CD4-positive, alpha-beta memory T cell (primary cell): ENCODE measurements around the gene COX11. TPM values are rescaled to one million over a fixed set of nuclear protein-coding genes. Genes with fewer than 3 reads are reported as not detected.

ENCODE experiments used
- CTCF ChIA-PET: fragments of 350-600 bp; sonication (Branson Sonifier 250); formaldehyde crosslinking; loops from one replicate; lab custom pipeline; 2021; ENCODE audit warnings: inconsistent platforms; ENCODE audit not compliant: partially characterized antibody; lab: Charles Lee
- POLR2A ChIA-PET: fragments of 350-600 bp; sonication (Branson Sonifier 250); formaldehyde crosslinking; loops from one replicate; lab custom pipeline; 2021; ENCODE audit not compliant: partially characterized antibody; lab: Charles Lee
- DNase-seq, 5 donors: peaks; one replicate each; pipeline versions ENCODE4 v3.0.0 to v3.0.0-alpha.2; 2020 to 2022; ENCODE audit warnings: mixed read lengths in 1 of 5
- H3K27ac ChIP-seq: one replicate; pipeline ENCODE4 v1.7.0; 2013; ENCODE audit warnings: low read depth, low read length
- H3K27me3 ChIP-seq: 2 replicates; pipeline ENCODE4 v1.7.0; 2013; ENCODE audit warnings: mild to moderate bottlenecking, low read length, moderate library complexity; ENCODE audit not compliant: insufficient read depth
- H3K36me3 ChIP-seq: 2 replicates; pipeline ENCODE4 v1.7.0; 2013; ENCODE audit warnings: mild to moderate bottlenecking, low read length, moderate library complexity; ENCODE audit not compliant: insufficient read depth
- H3K4me1 ChIP-seq: 2 replicates; pipeline ENCODE4 v1.7.0; 2013; ENCODE audit warnings: mild to moderate bottlenecking, low read length, moderate library complexity; ENCODE audit not compliant: insufficient read depth
- H3K4me3 ChIP-seq, 2 donors: one replicate each; pipeline ENCODE4 v1.7.0; 2013; ENCODE audit warnings: low read length in 2 of 2, mild to moderate bottlenecking in 1 of 2
- H3K9me3 ChIP-seq, 2 donors: one replicate each; pipeline ENCODE4 v1.7.0; 2013; ENCODE audit warnings: low read length in 2 of 2, control low read depth in 1 of 2; ENCODE audit not compliant: control insufficient read depth in 1 of 2
- H3K27ac Mint-ChIP-seq, 7 donors: one replicate each; pipeline ENCODE4 v1.8.0; 2020 to 2021; ENCODE audit warnings: mixed read lengths in 7 of 7, mild to moderate bottlenecking in 6 of 7, inconsistent platforms in 3 of 7, moderate library complexity in 3 of 7
- H3K27me3 Mint-ChIP-seq, 2 donors: one replicate each; pipeline ENCODE4 v1.8.0; 2020 to 2021; ENCODE audit warnings: mixed read lengths in 2 of 2
- H3K36me3 Mint-ChIP-seq, 2 donors: one replicate each; pipeline ENCODE4 v1.8.0; 2020 to 2021; ENCODE audit warnings: mixed read lengths in 2 of 2, inconsistent platforms in 1 of 2, mild to moderate bottlenecking in 1 of 2
- H3K4me1 Mint-ChIP-seq, 4 donors: one replicate each; pipeline ENCODE4 v1.8.0; 2020 to 2021; ENCODE audit warnings: mixed read lengths in 4 of 4, mild to moderate bottlenecking in 1 of 4
- H3K4me3 Mint-ChIP-seq, 8 donors: one replicate each; pipeline ENCODE4 v1.8.0; 2020 to 2021; ENCODE audit warnings: mixed read lengths in 8 of 8, mild to moderate bottlenecking in 7 of 8, moderate library complexity in 6 of 8, inconsistent platforms in 3 of 8
- H3K9me3 Mint-ChIP-seq, 8 donors: one replicate each; pipeline ENCODE4 v1.8.0; 2020 to 2021; ENCODE audit warnings: mixed read lengths in 8 of 8, mild to moderate bottlenecking in 5 of 8, inconsistent platforms in 3 of 8, moderate library complexity in 1 of 8
- intact Hi-C: fragments of 100-400 bp; cut with micrococcal nuclease; formaldehyde crosslinking; loops from one replicate; pipeline ENCODE4 v1.15.1; 2023
- polyA plus RNA-seq, 2 donors: library from polyadenylated mRNA; unstranded; fragments of 300-500 nt; fragmentation: Illumina TruSeq; gene quantifications; one replicate each; pipeline ENCODE4 v1.2.3, GENCODE V29; 2021
- total RNA-seq, 2 experiments: library from RNA; stranded (reverse); gene quantifications; one replicate each; pipeline ENCODE4 v1.2.3, GENCODE V29; 2021

Gene COX11
- total and polyA plus RNA-seq, 4 experiments from 2014 or later, result 58.0 to 86.0 (median 83.7) TPM

GRCh38 chr17:54977744-54978143, 9.3 kb upstream of the COX11 start:
- no peaks in the 10 kb centered on the region for H3K4me1 ChIP-seq
- ChIA-PET CTCF (interaction anchor here (1.9 kb wide), 1 partner anchor 15 kb away, joined by 4 read pairs; no protein-coding TSS in a partner anchor), POLR2A (no interaction called here)
- H3K27ac ChIP-seq, result no peak overlapping the region
- no peaks in the 10 kb centered on the region for H3K9me3 ChIP-seq
- Mint-ChIP-seq H3K4me3 (no peak overlapping the region), H3K9me3 (peaks cover 0 to 10% (median 3%) of the 10 kb centered on the region in 8 donors), H3K36me3 (peaks cover 0 to 5% of the 10 kb centered on the region in 2 donors), H3K27ac (no peak overlapping the region), H3K27me3 (no peaks in the 10 kb centered on the region), H3K4me1 (peaks cover 0 to 5% (median 2%) of the 10 kb centered on the region in 4 donors)
- intact Hi-C loops, result no loop called here
- H3K27me3 ChIP-seq, result no peaks in the 10 kb centered on the region
- DNase-seq, result no peak
- no peak overlapping the region for H3K4me3 ChIP-seq
- H3K36me3 ChIP-seq, result no peaks in the 10 kb centered on the region

DNA sequence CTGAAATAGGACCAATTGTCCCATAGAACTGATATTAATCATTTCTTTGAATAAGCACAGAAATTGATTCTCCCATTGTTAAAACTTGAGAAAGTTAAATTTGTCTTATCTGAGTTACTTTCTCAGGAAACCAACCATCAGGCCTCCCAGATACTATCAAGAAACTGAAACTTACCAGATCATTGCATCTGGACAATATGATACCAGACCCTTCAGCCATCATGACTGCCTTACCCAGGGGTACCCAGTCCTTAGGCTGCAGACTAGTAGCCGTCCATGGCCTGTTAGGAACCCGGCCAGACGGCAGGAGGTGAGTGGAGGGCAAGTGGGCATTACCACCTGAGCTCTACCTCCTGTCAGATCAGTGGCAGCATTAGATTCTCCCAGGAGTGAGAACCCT, 7.9 kb upstream of the COX11 start:
- H3K27ac Mint-ChIP-seq, result no peak overlapping the region
- ChIA-PET CTCF (no interaction called here), POLR2A (no interaction called here)
- H3K36me3 ChIP-seq, result no peaks in the 10 kb centered on the region
- no peaks in the 10 kb centered on the region for H3K9me3 ChIP-seq
- H3K36me3 Mint-ChIP-seq, result peaks cover 0 to 5% of the 10 kb centered on the region in 2 donors
- no peak overlapping the region for H3K4me3 ChIP-seq
- H3K27me3 Mint-ChIP-seq, result no peaks in the 10 kb centered on the region
- H3K4me3 Mint-ChIP-seq, result no peak overlapping the region
- no peaks in the 10 kb centered on the region for H3K4me1 ChIP-seq
- peaks cover 0 to 7% (median 3%) of the 10 kb centered on the region in 4 donors for H3K4me1 Mint-ChIP-seq
- intact Hi-C loops, result no loop called here
- peaks cover 0 to 8% (median 3%) of the 10 kb centered on the region in 8 donors for H3K9me3 Mint-ChIP-seq
- no peak overlapping the region for H3K27ac ChIP-seq
- no peak for DNase-seq
- H3K27me3 ChIP-seq, result no peaks in the 10 kb centered on the region

- H3K4me1 ChIP-seq, result peaks cover 9% of the 10 kb centered on the region
- peaks cover 0 to 5% of the 10 kb centered on the region in 2 donors for H3K36me3 Mint-ChIP-seq
- H3K27ac ChIP-seq, result no peak overlapping the region
- H3K9me3 Mint-ChIP-seq, result peaks cover 0 to 1% (median 0%) of the 10 kb centered on the region in 8 donors
- H3K27me3 ChIP-seq, result no peaks in the 10 kb centered on the region
- intact Hi-C loops, result no loop called here
- H3K4me1 Mint-ChIP-seq, result peaks cover 0 to 10% (median 8%) of the 10 kb centered on the region in 4 donors
- ChIA-PET POLR2A (no interaction called here), CTCF (interaction anchor here (2.5 kb wide), 1 partner anchor 18 kb away, joined by 12 read pairs; no protein-coding TSS in a partner anchor)
- H3K27ac Mint-ChIP-seq, result no peak overlapping the region
- H3K27me3 Mint-ChIP-seq, result no peaks in the 10 kb centered on the region
- no peak for DNase-seq
- H3K4me3 ChIP-seq, result no peak overlapping the region
- H3K9me3 ChIP-seq, result no peaks in the 10 kb centered on the region
- no peaks in the 10 kb centered on the region for H3K36me3 ChIP-seq
- no peak overlapping the region for H3K4me3 Mint-ChIP-seq
These were observed 6.3 kb upstream of the COX11 start for GRCh38 chr17:54974759-54975158.

DNA sequence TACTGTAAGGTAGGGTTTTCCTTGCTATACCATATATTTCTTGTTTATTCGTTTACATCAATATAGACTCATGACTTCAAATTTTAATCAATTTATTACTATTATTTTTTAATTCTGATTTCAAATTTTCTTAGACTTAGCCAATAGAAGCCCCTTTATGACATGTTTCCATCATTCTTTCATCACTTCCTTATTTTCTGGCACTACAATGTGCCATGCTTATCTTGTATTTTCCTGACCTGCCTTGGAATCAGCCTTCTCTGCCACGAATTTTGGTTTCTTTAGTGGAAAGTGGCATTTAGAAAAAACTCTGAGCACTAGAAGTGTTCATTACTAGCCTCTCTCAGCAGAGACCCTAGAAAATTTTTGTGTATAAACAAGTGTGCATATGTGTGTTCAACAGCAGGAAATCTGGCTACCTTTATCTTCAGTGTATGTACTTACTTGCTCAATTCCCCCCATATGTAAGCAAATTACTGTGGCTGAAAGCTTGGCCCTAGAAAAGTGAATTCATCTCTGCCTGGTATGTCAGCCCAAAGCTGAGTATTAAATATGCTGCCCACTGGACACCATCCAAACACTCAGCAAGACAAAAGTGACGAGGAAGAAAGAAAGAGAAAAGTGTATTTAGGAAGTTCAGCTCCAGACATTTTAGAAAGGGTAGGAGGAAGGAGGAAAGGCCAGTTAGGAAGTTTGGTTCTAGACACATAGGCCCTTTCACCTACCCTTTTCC, 4.1 kb upstream of the COX11 start:
- Histone ChIP-seq H3K4me1 (peaks cover 16% of the 10 kb centered on the region), H3K4me3 (no peak overlapping the region), H3K27ac (no peak overlapping the region), H3K9me3 (no peaks in the 10 kb centered on the region), H3K36me3 (no peaks in the 10 kb centered on the region), H3K27me3 (no peaks in the 10 kb centered on the region)
- DNase-seq, result no peak
- H3K9me3 Mint-ChIP-seq, result no peaks in the 10 kb centered on the region
- ChIA-PET CTCF (interaction anchor here (1.2 to 2.5 kb wide), 2 partner anchors 21 to 322 kb away, joined by 3 to 12 read pairs; no protein-coding TSS in a partner anchor), POLR2A (no interaction called here)
- H3K27me3 Mint-ChIP-seq, result no peaks in the 10 kb centered on the region
- H3K27ac Mint-ChIP-seq, result peak overlapping the region in 1 of 7 donors; percentile 37
- intact Hi-C loops, result no loop called here
- no peak overlapping the region for H3K4me3 Mint-ChIP-seq
- H3K36me3 Mint-ChIP-seq, result peaks cover 0 to 1% of the 10 kb centered on the region in 2 donors
- H3K4me1 Mint-ChIP-seq, result peaks cover 0 to 11% (median 7%) of the 10 kb centered on the region in 4 donors

DNA sequence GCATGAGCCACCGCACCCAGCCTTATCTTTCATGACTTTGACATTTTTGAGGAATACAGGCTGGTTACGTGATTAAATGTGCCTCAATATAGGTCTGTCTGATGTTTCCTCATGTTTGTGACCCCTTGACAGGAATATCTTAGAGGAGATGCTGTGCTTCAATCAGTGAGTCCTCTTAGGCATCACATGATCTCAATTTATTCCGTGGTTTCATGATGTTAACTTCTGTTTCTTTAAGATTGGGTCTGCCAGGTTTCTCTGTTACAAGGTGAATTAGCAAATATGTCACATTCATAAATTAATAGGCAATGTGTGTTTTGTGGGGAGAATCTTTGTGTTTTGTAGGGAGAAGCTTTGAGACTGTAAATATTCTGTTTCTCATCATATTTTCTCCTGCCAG, 3.4 kb upstream of the COX11 start:
- H3K27ac Mint-ChIP-seq, result no peak overlapping the region
- DNase-seq, result no peak
- no peak overlapping the region for H3K4me3 ChIP-seq
- peaks cover 0 to 3% of the 10 kb centered on the region in 2 donors for H3K36me3 Mint-ChIP-seq
- no peaks in the 10 kb centered on the region for H3K9me3 ChIP-seq
- no peaks in the 10 kb centered on the region for H3K36me3 ChIP-seq
- ChIA-PET CTCF (no interaction called here), POLR2A (no interaction called here)
- no peak overlapping the region for H3K27ac ChIP-seq
- H3K9me3 Mint-ChIP-seq, result no peaks in the 10 kb centered on the region
- H3K27me3 Mint-ChIP-seq, result no peaks in the 10 kb centered on the region
- no peaks in the 10 kb centered on the region for H3K27me3 ChIP-seq
- no peak overlapping the region for H3K4me3 Mint-ChIP-seq
- intact Hi-C loops, result no loop called here
- H3K4me1 ChIP-seq, result peaks cover 20% of the 10 kb centered on the region
- peaks cover 4 to 15% (median 8%) of the 10 kb centered on the region in 4 donors for H3K4me1 Mint-ChIP-seq

DNA sequence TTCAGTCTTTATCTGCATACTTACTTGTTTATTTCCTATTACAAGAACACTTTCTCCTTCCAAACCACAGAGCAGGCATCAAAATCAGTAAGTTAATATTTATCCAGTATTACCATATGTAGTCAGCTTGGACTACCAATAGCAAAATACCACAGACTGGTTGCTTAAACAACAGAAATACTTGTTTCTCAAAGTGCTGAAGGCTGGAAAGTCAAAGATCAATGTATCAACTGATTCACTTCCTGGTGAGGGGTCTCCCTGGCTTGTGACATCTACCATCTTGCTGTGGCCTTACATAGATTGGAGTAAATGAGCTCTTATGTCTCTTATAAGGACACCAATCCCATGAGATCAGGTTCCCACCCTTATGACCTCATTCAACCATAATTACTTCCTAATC, 2.7 kb upstream of the COX11 start:
- Mint-ChIP-seq H3K36me3 (peaks cover 0 to 3% of the 10 kb centered on the region in 2 donors), H3K4me1 (peaks cover 8 to 22% (median 13%) of the 10 kb centered on the region in 4 donors), H3K4me3 (no peak overlapping the region), H3K27me3 (no peaks in the 10 kb centered on the region), H3K9me3 (no peaks in the 10 kb centered on the region), H3K27ac (peak overlapping the region in 4 of 7 donors; percentile 1 to 66 (median 30))
- Histone ChIP-seq H3K36me3 (no peaks in the 10 kb centered on the region), H3K9me3 (no peaks in the 10 kb centered on the region), H3K4me1 (peaks cover 28% of the 10 kb centered on the region), H3K27ac (no peak overlapping the region), H3K27me3 (no peaks in the 10 kb centered on the region), H3K4me3 (no peak overlapping the region)
- CTCF ChIA-PET, result interaction anchor here (1.8 kb wide), 1 partner anchor 18 kb away, joined by 5 read pairs; no protein-coding TSS in a partner anchor
- intact Hi-C loops, result no loop called here
- no peak for DNase-seq
- POLR2A ChIA-PET, result no interaction called here
